ENCODE measurements around the gene ELOVL3.
"Not testable (repeated sequence)": the region's sequence is repeated elsewhere in the genome, so short reads cannot be mapped to it uniquely, and the experiment has no call there.

DNA sequence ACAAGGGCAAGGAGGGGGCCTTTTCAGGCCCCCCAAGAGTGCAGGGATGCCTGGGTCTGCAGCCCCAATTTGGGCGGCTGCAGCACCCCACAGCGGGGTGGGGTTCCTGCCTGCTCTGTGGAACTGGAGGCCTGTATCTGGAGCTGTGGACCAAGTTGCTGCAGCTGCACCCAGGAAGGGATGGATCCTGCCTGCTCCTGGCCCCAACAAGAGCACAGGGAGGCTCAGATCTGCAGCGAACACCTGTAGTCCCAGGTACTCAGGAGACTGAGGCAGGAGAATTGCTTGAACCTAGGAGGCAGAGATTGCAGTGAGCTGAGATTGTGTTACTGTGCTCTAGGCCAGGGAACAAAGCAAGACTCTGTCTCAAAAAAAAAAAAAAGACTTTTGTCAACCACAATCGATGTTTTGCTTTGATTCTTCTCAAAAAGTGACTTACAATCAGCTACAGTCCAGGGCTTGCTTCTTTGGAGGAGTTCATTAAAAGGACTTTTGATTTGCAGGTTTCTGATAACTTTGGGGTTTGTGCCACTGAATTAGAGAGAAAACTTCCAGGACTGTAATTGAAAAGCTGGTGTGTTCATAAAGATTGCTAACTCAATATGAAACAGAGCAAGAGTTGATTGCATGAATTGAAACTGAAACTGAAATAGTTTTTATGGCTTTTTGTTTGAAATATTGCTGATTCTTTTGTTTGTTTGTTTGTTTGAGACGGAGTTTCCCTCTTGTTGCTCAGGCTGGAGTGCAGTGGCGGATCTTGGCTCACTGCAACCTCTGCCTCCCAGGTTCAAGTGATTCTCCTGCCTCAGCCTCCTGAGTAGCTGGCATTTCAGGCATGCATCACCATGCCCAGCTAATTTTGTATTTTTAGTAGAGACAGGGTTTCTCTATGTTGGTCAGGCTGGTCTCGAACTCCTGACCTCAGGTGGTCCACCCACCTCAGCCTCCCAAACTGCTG, 36.9 kb upstream of the ELOVL3 start:
- TF ChIP-seq POLR2A (IDR thresholded peaks at IDR 0.05; ENCODE audit: low read length); GATA1 (IDR thresholded peaks at IDR 0.05; ENCODE audit: low read depth, low read length): not testable (repeated sequence)

Measured in erythroblast (primary cell).